Umbilical cord (tissue), 2 donors: ENCODE results near the gene COL3A1. TPM values are rescaled to one million over a fixed set of nuclear protein-coding genes. Genes with fewer than 3 reads are reported as not detected.

Experiments used
- DNase-seq: peaks from one replicate; pipeline ENCODE4 v3.0.0-alpha.2; 2015; ENCODE audit warnings: low spot score
- total RNA-seq: library from RNA; depleted of rRNA; stranded (reverse); fragments of >200 nt; gene quantifications from one replicate; pipeline ENCODE4 v1.2.3, GENCODE V29; 2014; ENCODE audit warnings: low replicate concordance; ENCODE audit not compliant: insufficient read depth

COL3A1 gene
- total RNA-seq, 1 donor from 2014 or later, result 35,960 TPM

DNA sequence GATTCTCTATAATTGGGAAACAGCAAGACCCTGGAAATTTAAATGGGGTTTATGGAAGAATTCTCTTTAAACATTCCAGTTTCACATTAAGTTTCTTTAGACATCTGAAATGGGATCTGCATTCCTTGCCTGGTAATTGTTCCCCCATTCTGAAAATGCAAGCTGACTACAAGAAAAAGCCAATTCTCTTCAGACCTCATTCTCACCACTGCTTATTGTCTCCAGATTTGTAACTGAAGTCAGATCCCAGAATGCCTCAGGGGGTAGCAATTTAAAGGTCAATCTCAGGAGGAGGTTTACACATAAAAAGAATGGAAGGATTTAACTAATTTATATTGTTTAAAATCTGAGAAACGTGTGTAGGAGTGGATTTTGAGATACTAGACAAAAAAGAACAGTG, 41.2 kb downstream of the COL3A1 start:
- no peak for DNase-seq

DNA sequence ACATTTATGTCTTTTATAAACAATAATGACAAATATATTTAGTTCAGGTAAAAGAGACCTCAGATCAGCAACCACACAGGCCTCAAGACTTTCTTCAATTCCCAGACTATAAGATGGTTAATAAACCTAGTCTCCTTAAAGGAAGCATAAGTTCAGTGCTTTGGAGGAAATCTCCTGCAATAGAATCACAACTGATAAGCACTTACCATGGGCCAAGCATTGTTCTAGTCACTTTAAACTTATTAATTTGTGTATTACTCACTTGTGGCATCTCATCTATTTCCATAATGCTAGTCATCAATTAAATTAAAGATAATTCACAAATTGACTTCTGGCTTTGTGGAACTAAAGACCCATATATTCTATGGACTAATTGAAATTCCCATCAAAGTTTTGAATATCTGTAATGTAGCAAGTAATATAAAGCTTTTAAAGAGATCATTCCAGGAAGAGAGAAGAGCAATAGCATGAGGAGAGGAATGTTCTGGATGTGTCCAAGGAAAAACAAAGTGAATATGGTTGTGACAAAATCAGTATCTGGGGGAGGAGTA, 42.2 kb downstream of the COL3A1 start:
- DNase-seq, result peak; percentile 65

DNA sequence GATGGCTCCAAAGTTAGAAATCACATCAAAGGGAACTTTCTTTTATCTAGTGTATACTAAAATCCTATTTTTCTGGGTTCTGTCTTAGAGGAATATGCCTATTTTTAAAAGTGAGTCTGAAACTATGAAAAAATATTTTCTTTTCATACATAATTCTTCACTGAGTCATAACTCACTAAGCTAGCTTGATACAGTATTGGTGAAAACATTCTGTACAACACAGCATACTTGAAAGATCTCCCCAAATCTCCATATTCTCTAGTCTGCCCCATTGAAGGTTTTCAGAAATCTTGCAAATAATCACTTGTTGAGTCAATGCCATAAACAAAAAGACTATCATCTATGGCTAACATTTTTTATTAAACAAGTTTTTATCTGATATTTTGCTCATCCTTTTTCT, 44.5 kb downstream of the COL3A1 start:
- peak; percentile 92 for DNase-seq

DNA sequence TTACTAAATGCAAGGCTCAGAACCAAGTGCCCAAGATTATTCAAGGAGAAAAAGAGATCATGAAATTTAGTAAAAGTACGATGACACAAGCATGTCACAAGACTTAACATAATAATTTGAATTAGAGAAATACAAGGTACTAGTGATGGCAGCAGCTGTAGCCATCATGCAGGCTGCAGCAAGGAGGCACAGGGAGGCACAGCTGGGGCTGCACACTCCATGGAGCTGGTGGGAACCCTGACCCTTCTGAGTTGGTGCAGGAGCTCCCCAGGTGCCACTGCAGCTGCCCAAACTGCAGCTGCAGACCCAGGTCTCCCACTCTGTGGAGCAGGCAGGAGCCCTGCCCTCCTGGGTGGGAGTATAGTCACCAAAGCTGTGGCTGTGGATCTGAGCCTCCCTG, 46.0 kb downstream of the COL3A1 start:
- DNase-seq, result peak; percentile 27

DNA sequence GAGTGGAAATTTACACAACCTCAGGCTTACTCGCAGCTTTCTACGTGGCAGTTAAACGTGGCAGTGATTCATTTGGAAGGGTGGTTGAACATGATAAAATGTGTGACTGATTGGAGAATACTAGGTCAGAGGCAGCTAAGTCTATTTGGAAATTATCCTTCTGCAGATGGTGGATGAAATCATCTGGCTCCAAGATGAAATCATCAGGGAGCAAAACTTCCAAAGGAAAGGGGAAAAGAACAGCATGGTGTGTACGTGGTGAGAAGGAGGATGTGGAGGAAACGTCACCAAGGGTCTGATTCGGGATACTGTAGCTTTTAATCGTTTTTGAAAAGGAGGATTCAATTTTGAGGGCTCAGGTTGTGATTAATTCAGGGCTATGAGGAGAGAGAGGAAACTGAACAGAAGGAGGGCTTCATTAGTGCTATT, 47.9 kb downstream of the COL3A1 start:
- DNase-seq, result peak; percentile 70

DNA sequence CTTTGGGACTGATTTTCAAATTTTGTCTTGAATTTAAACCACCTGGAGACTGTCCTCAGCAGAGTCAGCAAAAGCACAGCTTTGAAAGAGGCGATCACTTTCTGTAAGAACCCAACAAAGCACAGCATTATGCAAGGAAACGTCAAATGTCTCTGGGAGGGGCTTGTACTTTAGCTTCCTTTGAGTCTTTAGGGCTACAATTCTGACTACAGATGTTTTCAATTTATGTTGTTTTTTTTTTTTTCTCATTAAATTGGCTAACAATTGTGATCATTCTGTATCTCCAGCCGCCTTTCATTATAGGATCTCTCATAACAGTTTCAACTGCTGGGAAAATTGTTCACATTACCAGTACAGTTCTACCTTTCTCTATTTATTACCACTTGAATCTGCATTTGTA, 48.3 kb downstream of the COL3A1 start:
- DNase-seq, result peak; percentile 32

DNA sequence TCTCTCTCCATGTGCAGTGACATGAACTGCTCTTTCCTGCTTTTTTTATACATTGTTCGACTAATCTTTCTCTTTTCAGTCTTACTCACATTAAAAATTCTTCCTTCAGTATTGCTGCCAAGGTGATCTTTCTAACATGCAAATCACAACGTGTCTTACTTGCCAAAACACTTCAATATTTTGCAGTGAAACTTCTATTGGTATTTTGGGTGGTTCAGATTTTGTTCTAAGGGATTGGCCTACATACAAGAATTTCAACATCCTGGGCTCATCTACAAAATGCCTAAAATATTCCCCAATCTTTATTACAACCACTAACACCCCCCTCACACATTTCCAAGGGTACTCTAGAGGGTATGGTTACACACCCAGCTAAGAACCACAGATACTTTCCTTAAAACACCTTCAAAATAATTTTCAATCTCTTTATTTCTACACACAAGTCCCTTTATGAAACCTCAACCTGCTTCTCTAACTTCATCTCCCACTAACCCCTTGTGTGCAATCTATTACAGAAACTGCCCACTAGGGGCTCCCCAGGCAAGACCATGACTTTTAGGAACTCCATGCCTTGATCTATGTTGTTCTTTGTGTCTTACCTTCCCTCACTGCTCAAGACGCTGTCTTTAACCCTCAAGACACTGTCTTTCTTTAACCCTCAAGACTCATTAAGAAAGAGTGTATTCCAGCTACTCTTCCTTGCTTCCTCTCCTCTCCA, 50.9 kb downstream of the COL3A1 start:
- DNase-seq, result no peak

DNA sequence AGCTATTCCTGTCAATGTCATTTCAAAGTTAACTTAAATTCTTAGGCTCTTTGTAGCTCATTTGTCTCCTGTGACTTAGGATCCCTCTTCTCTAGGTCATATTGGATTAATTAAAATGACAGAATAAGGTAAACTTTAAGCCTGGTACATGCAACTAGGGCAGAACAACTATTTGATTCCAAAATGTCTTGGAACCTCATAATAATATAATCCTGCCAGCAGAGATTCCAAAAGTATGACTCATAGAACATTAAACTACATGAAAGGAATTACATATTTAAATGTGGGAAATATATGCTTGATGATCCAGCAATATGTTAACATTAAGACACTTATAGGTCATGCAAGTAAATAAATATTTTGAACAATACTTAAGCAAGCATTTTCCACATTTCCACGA, 63.3 kb downstream of the COL3A1 start:
- DNase-seq, result peak; percentile 71

DNA sequence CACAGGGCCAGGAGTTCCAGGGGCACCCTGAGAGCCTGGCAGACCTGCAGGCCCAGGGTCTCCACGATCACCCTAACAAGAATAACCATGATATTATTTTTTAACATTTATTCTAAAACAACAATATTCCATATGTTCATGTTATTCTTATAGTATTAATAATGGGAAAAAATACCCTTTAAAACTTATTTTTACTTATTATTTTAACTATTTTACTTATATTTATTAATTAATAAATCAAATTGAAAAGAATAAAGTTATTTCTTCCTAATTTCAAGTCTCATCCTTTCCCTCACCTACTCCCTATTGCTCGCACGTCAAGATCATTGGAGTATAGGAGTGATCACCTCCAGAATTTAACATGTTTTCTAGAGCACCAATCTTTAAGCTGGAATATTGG, 71.7 kb downstream of the COL3A1 start:
- no peak for DNase-seq

DNA sequence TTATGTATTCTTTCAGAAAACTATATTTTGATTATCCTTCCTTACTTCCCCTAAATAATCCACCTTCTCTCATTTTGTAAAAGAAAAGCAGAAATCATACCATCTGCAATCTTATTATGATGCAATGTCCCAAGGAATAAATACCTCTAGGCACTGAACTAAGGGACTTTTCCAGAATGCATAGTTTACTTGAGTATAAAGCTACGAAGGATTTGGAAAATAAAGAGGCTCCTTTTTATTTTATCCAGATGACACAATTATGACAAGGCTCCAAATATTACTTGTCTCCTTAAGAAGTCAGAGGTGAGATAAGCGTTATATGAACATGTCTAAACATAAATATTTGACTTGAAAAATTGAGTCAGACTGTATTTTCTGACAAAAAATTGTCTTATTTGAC, 72.1 kb downstream of the COL3A1 start:
- peak; percentile 72 for DNase-seq

DNA sequence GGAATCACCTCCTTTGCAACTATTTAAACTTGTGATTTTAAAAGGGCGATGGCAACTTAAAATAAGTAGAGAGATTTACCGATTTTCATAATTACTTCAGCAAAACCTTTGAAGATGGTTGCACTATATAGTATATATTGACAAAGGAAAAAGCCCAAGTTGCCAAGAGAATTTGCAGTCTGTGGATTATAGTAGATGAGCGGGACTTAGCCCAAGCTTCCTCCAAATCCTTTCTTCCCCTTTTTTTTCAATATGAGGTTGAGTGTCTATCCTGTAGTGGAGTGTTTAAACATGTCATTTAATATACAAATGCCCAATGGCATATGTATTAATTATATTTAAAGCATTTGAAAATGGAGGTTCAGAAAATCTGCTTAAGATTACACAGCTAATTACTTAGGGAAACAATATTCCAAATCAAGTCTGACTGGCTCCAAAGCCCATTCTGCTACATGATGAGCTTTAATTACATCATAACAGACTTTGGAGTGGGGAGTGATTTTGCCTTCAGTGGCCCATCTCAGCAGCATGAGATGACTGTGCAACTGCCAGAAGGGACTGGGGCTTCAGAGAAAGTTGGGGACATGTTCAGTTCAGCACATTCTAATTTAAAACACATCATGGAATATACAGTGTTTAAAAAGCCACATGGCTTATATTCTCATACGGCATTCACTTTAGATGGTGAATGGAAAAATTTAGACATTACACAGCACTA, 73.2 kb downstream of the COL3A1 start:
- DNase-seq, result peak; percentile 57

DNA sequence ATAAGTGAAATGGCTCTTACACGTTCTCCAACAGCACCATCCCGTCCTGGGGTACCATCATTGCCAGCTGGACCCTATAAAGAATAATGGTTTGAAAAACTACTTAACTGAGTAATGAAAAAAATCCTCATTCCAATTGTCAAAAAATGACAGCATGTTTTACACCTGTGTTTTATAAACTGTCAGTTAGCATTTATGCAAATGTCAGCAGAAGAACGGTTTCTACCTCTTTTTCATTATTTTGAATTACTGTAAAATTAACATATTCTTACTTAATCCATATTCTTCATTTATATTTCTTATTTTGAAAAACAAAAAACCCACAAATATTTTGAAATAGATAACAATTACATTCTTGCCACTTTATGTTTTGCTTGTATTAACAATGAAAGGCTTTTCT, 74.0 kb downstream of the COL3A1 start:
- DNase-seq, result no peak

DNA sequence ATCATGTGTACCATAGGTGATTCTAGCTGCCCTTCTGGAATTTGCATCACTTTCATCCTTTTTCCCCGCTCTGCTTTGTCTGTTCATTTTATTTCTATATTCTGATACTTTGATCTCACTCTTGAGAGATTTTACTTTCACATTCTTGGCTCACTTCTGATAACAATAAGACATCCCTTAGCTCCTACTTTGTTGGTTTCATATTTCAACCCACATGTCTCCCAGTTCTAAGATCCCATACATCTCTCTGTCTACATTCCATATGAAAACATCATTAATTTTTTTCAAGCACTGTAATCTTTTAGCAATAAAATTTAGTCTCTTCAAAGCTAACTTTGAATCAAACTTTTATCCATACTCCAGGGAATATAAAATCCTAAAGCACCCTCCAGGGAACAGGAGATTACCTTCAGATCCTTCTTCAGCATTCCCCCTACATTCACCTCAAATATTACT, 75.6 kb downstream of the COL3A1 start:
- peak; percentile 94 for DNase-seq

DNA sequence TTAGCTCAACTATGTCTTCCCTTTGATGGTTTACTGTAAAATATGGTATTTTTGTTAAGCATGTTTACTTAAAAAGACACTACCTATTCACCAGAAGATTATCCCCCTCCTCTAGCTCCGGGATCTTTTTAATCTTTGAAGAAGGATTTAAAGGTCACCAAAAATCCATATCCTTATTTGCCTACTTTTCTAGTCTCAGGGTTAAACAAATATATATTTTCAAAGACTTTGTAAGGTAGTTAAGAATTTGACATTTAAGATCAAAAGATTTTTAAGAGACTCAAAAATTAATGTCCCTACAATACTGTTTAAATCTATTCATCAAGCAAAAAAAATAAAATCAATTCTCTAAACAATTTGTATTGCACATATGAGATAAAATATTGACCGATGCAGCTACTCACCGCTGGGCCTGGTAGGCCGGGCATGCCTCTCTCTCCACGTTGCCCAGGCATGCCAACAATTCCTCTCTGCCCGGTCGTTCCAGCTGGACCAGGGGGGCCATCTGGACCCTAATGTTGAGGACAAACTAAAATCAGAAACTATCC, 76.1 kb downstream of the COL3A1 start:
- DNase-seq, result peak; percentile 34

DNA sequence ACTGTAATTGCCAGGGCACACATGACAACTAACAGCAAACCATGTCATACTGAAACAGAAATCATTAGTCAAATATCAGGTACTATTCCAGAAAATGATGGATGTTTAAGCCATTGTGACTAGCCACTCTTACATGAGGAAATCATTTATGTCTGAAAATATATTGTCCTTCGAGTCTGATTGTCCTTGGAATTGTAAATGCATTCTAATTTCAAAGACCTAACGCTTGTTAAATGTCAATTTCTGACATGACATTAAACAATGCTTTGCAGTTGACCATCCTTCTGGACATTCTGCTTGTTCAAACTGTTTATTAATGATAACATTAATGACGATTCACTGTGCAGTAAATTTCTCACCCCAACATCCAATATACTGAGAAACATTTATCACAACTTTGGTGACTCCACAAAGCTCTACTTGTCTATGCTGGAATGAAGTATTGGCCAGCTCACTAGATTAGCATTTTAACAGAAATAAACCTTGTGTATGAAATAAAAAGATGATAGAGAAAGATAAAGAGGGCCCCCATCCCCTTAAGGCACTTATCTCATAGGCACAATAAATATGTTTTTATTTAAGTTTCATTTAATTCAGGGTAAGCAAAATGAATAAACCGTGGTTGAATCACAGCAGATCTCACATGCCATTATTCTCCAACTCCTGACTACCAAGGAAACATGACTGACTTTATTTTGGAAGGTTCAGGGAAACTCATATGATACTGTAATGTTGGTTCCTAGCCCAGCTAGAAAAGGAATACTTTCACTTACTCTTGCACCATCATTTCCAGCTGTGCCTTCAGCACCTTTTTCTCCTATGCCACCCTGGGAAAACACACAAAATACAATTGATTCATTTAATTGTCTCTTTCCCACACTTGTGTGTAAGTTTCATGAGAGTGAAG, 82.3 kb downstream of the COL3A1 start:
- DNase-seq, result no peak

DNA sequence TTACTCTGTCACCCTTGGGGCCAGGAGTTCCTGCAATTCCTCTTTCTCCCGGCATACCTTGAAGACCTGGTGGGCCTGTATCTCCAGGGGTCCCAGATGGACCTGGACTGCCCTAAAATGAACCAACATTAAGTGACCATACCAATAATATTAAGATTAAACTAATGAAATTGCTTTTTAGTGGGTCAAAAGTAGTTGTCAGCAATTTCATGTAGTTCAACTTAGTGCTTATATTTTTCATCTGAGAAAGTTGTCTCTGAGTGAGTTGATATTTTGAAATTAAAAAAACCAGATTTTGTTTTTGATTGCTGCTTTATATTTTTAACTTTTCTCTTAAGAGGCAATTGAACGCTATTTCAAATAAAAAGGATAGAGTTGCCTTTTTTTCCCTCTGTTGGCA, 83.1 kb downstream of the COL3A1 start:
- no peak for DNase-seq

DNA sequence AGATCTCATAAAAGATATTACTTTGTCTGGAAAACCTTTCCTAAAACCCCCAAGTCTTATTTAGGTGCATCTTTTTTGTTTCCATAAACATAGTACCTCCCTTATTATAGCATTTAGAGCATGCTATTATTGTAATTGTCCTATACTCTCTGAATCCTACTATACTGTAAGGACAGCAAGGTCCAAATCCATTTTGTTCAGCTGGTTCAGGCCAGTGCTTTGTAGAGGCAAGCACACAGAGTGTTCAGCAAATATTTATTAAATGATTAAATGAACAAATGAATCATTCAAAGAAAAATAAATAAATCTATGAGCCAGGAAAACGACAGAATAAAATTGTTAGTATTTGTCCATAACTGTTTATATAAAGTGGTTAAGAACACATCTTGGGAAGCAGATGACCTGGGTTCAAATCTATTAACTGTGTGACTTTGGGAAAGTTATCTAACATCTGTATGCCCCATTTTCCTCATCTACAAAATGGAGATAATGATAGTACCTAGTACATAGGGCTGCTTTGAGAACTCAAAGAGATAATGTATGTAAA, 86.0 kb downstream of the COL3A1 start:
- no peak for DNase-seq
